ENCODE data around the gene GAL3ST2.
"Not testable (repeated sequence)": the region's sequence is repeated elsewhere in the genome, so short reads cannot be mapped to it uniquely, and the experiment has no call there.

- TF ChIP-seq, protein P1, sequence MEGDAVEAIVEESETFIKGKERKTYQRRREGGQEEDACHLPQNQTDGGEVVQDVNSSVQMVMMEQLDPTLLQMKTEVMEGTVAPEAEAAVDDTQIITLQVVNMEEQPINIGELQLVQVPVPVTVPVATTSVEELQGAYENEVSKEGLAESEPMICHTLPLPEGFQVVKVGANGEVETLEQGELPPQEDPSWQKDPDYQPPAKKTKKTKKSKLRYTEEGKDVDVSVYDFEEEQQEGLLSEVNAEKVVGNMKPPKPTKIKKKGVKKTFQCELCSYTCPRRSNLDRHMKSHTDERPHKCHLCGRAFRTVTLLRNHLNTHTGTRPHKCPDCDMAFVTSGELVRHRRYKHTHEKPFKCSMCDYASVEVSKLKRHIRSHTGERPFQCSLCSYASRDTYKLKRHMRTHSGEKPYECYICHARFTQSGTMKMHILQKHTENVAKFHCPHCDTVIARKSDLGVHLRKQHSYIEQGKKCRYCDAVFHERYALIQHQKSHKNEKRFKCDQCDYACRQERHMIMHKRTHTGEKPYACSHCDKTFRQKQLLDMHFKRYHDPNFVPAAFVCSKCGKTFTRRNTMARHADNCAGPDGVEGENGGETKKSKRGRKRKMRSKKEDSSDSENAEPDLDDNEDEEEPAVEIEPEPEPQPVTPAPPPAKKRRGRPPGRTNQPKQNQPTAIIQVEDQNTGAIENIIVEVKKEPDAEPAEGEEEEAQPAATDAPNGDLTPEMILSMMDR (IDR thresholded peaks at IDR 0.05), result not testable (repeated sequence)
- not testable (repeated sequence) for TF ChIP-seq POLR2A (IDR thresholded peaks at IDR 0.05)
Measured at GRCh38 chr2:241800198-241800903, 23.7 kb downstream of the GAL3ST2 start.
